Activated CD4-positive, alpha-beta T cell treated with anti-CD3 and anti-CD28 coated beads, Interleukin-2, amount 10 ng/mL, durations not matched to agents 7 days and 5 days (primary cell): ENCODE results near the gene TMEM158. TPM values are rescaled to one million over a fixed set of nuclear protein-coding genes. Genes with fewer than 3 reads are reported as not detected.

Experiments used
- CTCF ChIA-PET: fragments of 350-600 bp; sonication (Branson Sonifier 250); formaldehyde crosslinking; loops from one replicate; lab custom pipeline; 2021; ENCODE audit warnings: antibody characterized with exemption; lab: Charles Lee
- POLR2A ChIA-PET: fragments of 350-600 bp; sonication (Branson Sonifier 250); formaldehyde crosslinking; loops from one replicate; lab custom pipeline; 2021; ENCODE audit warnings: antibody characterized with exemption; lab: Charles Lee
- DNase-seq: peaks from one replicate; pipeline ENCODE4 v3.0.0-alpha.2; 2020
- H3K27ac Mint-ChIP-seq: one replicate; pipeline ENCODE4 v1.8.0; 2021; ENCODE audit warnings: mild to moderate bottlenecking, moderate library complexity, mixed read lengths
- H3K27me3 Mint-ChIP-seq: one replicate; pipeline ENCODE4 v1.8.0; 2021; ENCODE audit warnings: mixed read lengths
- H3K36me3 Mint-ChIP-seq: one replicate; pipeline ENCODE4 v1.8.0; 2021; ENCODE audit warnings: low read depth, mixed read lengths
- H3K4me1 Mint-ChIP-seq: one replicate; pipeline ENCODE4 v1.8.0; 2021; ENCODE audit warnings: mixed read lengths
- H3K4me3 Mint-ChIP-seq: one replicate; pipeline ENCODE4 v1.8.0; 2021; ENCODE audit warnings: mild to moderate bottlenecking, moderate library complexity, mixed read lengths
- H3K9me3 Mint-ChIP-seq: one replicate; pipeline ENCODE4 v1.8.0; 2021; ENCODE audit warnings: mixed read lengths
- total RNA-seq, 2 experiments: library from RNA; stranded (reverse); gene quantifications; one replicate each; pipeline ENCODE4 v1.2.3, GENCODE V29; 2021

TMEM158 gene
- total RNA-seq, 2 experiments from 2014 or later: 0.54 to 0.55 TPM

DNA sequence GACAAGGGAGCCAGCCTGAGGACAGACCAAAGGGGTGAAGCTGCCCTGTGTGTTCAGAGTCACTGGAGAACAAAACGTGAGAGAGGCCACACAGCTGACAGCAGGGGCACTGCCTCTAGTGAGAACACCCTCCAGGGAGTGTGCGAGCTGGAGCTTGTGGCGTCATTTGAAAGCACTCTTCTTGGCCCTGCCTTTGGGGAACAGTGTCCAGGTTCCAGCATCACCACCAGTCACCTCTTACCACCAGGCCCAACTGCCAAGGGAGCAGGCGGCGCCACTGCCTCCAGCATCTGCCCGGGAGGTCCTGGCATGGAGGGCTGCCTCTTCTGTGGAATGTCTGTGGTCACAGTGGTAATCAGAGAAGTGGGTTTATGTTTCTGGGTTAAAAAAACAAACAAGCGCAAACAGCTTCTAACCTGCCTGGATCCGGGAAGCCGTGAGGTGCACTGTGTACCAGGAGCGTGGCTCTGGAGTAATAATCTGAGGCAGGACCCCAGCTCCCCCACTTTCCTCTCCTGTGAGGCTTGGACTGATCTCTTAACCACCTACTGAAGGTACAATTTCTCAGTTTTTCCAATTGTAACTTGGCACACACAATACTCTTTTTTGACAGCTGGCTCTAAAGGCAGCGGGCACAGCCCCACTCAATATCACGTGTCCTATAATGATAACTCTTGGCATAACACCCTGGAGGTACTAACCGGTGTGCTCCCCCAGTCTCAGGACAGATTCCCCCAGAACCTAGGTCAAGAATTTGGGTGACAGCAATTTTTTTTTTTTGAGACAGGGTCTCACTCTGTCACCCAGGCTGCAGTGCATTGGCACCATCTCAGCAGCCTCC, 47.7 kb downstream of the TMEM158 start:
- Mint-ChIP-seq H3K36me3 (no peaks in the 10 kb centered on the region), H3K27ac (no peak overlapping the region), H3K4me1 (peaks cover 7% of the 10 kb centered on the region), H3K4me3 (no peak overlapping the region), H3K27me3 (peaks cover 14% of the 10 kb centered on the region), H3K9me3 (no peaks in the 10 kb centered on the region)
- ChIA-PET CTCF (no interaction called here), POLR2A (no interaction called here)
- DNase-seq: no peak

DNA sequence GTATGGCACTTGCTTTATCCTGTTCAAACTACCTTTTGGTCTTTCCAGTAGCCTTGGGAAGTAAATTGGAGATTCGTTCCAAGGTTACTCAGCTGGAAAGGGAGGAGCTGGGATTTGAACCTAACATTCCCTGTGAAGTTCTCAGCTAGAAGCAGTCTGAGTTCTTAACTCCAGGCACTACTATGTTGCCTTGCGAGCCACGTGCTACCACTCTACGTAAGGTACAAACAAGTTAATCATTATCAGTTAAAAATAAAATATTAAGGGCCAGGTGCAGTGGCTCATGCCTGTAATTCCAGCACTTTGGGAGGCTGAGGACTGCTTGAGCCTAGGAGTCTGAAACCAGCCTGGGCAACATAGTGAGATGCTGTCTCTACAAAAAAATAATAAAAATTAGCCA, 49.2 kb downstream of the TMEM158 start:
- H3K27me3 Mint-ChIP-seq: peaks cover 14% of the 10 kb centered on the region
- ChIA-PET CTCF (interaction anchor here (0.5 kb wide), 1 partner anchor 36 kb away, joined by 3 read pairs; no protein-coding TSS in a partner anchor), POLR2A (no interaction called here)
- H3K4me1 Mint-ChIP-seq: no peaks in the 10 kb centered on the region
- no peak overlapping the region for H3K4me3 Mint-ChIP-seq
- no peaks in the 10 kb centered on the region for H3K36me3 Mint-ChIP-seq
- no peaks in the 10 kb centered on the region for H3K9me3 Mint-ChIP-seq
- no peak overlapping the region for H3K27ac Mint-ChIP-seq
- no peak for DNase-seq

Other genes starting within 250 kb of the TMEM158 start
- under 1 TPM; 0.30 to 0.37 TPM for gene CLEC3B, start 200.0 kb downstream of the TMEM158 start, total RNA-seq
- 10 to 100 TPM; 21.7 to 22.2 TPM for gene CDCP1, start 79.9 kb downstream of the TMEM158 start, total RNA-seq
- gene LARS2, start 162.3 kb upstream of the TMEM158 start, total RNA-seq: 10 to 100 TPM; 25.3 to 25.4 TPM